Upper lobe of left lung (tissue), 6 donors: ENCODE data around the gene TNNT3. TPM values are rescaled to one million over a fixed set of nuclear protein-coding genes. Genes with fewer than 3 reads are reported as not detected.
A peak's percentile ranks its signal among the peaks of the same experiment; 100 is the strongest.

Experiments
- ATAC-seq, 2 donors: fragments of 200-7000 bp; cut with Tn5 transposase; one replicate each; pipeline ENCODE4 v1.9.1; 2022; ENCODE audit warnings: mild to moderate bottlenecking in 2 of 2, moderate library complexity in 2 of 2; ENCODE audit not compliant: low FRiP score in 2 of 2
- DNase-seq, 2 donors: peaks; one replicate each; pipeline ENCODE4 v3.0.0-alpha.2; 2019 to 2020
- H3K27ac ChIP-seq, 4 donors: fragments of 200-600 bp; sonication (generic); one replicate each; pipeline ENCODE4 v1.5.1; 2016 to 2019
- H3K27me3 ChIP-seq, 4 donors: fragments of 200-600 bp; sonication (generic); one replicate each; pipeline ENCODE4 v1.5.1; 2017 to 2019
- H3K36me3 ChIP-seq, 4 donors: fragments of 200-600 bp; sonication (generic); one replicate each; pipeline ENCODE4 v1.5.1; 2016 to 2019
- H3K4me1 ChIP-seq, 4 donors: fragments of 200-600 bp; sonication (generic); one replicate each; pipeline ENCODE4 v1.5.1; 2018 to 2019
- H3K4me3 ChIP-seq, 4 donors: fragments of 200-600 bp; sonication (generic); one replicate each; pipeline ENCODE4 v1.5.1; 2017 to 2019; ENCODE audit warnings: mild to moderate bottlenecking in 2 of 4, moderate library complexity in 1 of 4
- H3K9me3 ChIP-seq, 4 donors: fragments of 200-600 bp; sonication (generic); one replicate each; pipeline ENCODE4 v1.5.1; 2018 to 2019
- CTCF ChIP-seq, 6 experiments: fragments of 450-650 bp in 4 of 6; fragments of 200-600 bp in 2 of 6; sonication (generic) in 2 of 6; IDR thresholded peaks; one replicate each; pipeline ENCODE4 v1.5.1; 2016 to 2019; ENCODE audit warnings: antibody characterized with exemption in 6 of 6
- EP300 ChIP-seq, 4 donors: sonication (generic); formaldehyde crosslinking; IDR thresholded peaks; one replicate each; pipeline ENCODE4 v1.5.1; 2017; ENCODE audit warnings: antibody characterized with exemption in 4 of 4, control low read depth in 2 of 4
- POLR2A ChIP-seq, 4 donors: fragments of 450-650 bp; IDR thresholded peaks; one replicate each; pipeline ENCODE4 v1.5.1; 2016 to 2017; ENCODE audit warnings: antibody characterized with exemption in 4 of 4, mild to moderate bottlenecking in 2 of 4
- POLR2AphosphoS5 ChIP-seq, 2 donors: sonication (generic); formaldehyde crosslinking; IDR thresholded peaks; one replicate each; pipeline ENCODE4 v1.5.1; 2017; ENCODE audit warnings: antibody characterized with exemption in 2 of 2
- WGBS, 2 donors: methylation state at CpG; one replicate each; pipeline ENCODE4 v1.1.5; 2017 to 2018; 5-methylcytosine and 5-hydroxymethylcytosine counted together
- total RNA-seq, 6 donors: library from RNA; depleted of rRNA in 4 of 6; stranded (reverse); fragments of >200 nt in 4 of 6; gene quantifications; one replicate each; pipeline versions ENCODE4 v1.1.0 to v1.2.1, GENCODE V29; 2016 to 2021
- donor health status: DM: no; HTN: no; CAD: no; lungs with moderate emphysema.
- donor health status: DM: no; HTN: yes; CAD: no; lungs with severe emphysema.

The TNNT3 gene
- total RNA-seq, 6 donors from 2014 or later = 1.1 to 13.1 (median 2.4) TPM; not detected in 1

DNA sequence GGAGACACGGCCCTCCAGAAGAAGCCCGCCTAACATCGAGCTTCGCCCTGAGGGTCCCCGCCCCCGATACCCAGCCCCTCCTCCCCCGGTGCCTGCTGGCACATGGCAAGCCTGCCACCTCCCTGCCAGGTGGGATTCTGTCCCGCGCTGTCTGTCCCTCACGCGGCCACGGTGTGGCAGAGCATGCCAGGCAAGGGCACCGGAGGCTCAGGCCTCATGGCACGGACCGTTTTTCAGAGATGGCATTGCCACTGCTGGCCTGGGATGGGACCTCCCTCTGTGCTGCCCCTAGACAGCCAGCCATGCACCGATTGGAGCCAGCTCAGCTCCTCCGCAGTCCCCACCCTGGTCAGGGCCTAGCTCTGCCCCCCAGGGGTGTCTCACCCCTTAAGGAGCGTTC lies 47.0 kb downstream of the TNNT3 start:
- ATAC-seq = no peak

GRCh38 chr11:1967641-1968225 lies 48.2 kb downstream of the TNNT3 start:
- Histone ChIP-seq H3K4me3 (no peak overlapping the region), H3K36me3 (no peaks in the 10 kb centered on the region), H3K4me1 (no peaks in the 10 kb centered on the region), H3K27me3 (no peaks in the 10 kb centered on the region), H3K9me3 (no peaks in the 10 kb centered on the region), H3K27ac (no peak overlapping the region)
- no CpG with 5 or more reads among the region's 21 CpGs for WGBS, 2 donors
- ATAC-seq = no peak
- no peak for DNase-seq
- TF ChIP-seq POLR2AphosphoS5 (IDR thresholded peaks at IDR 0.05) (no peak), EP300 (IDR thresholded peaks at IDR 0.05) (no peak), CTCF (IDR thresholded peaks at IDR 0.05) (no peak), POLR2A (IDR thresholded peaks at IDR 0.05) (no peak)

More for the DNA sequence above, 47.0 kb downstream of the TNNT3 start:
- DNase-seq = peak in 1 of 2 donors; percentile 38
- H3K27me3 ChIP-seq = no peaks in the 10 kb centered on the region
- no peaks in the 10 kb centered on the region for H3K4me1 ChIP-seq
- TF ChIP-seq EP300 (IDR thresholded peaks at IDR 0.05) (no peak), CTCF (IDR thresholded peaks at IDR 0.05) (no peak), POLR2A (IDR thresholded peaks at IDR 0.05) (no peak)
- H3K4me3 ChIP-seq = no peak overlapping the region
- no peak overlapping the region for H3K27ac ChIP-seq
- H3K36me3 ChIP-seq = no peaks in the 10 kb centered on the region
- H3K9me3 ChIP-seq = no peaks in the 10 kb centered on the region
- WGBS, 2 donors = no CpG with 5 or more reads among the region's 18 CpGs

- no peaks in the 10 kb centered on the region for H3K9me3 ChIP-seq
- H3K27ac ChIP-seq = no peak overlapping the region
- no peak for TF ChIP-seq POLR2A (IDR thresholded peaks at IDR 0.05)
- no peak for TF ChIP-seq POLR2AphosphoS5 (IDR thresholded peaks at IDR 0.05)
- no peak for TF ChIP-seq EP300 (IDR thresholded peaks at IDR 0.05)
- TF ChIP-seq CTCF (IDR thresholded peaks at IDR 0.05) = no peak
- no peaks in the 10 kb centered on the region for H3K27me3 ChIP-seq
- peak; percentile 8 to 68 for DNase-seq
- ATAC-seq = peak; percentile 47 to 80
- H3K36me3 ChIP-seq = no peaks in the 10 kb centered on the region
- H3K4me3 ChIP-seq = no peak overlapping the region
- WGBS, 2 donors = no CpG with 5 or more reads among the region's 24 CpGs
- no peaks in the 10 kb centered on the region for H3K4me1 ChIP-seq
Measured at GRCh38 chr11:1968454-1969002, 49.0 kb downstream of the TNNT3 start.

DNA sequence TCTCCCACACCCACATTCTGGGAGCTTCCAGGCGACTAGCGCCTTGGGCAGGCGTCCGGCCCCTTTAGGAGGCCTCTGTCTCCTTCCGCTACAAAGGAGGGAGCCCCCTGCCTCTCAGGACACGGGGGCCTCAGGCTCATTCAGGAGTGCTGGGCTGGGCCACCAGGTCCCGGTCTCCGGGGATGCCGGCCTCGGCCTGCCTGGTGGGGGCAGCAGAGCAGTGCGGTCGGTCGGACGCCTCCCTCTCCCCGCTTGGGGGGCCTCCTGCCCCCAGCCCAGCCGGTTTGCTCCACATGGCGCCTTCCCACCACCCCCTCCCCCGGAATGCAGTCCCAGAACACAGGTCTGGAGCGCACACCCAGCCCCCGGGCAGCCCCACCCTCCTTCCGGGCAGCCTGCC lies 49.5 kb downstream of the TNNT3 start:
- no peak overlapping the region for H3K27ac ChIP-seq
- WGBS, 2 donors = no CpG with 5 or more reads among the region's 21 CpGs
- H3K4me1 ChIP-seq = no peaks in the 10 kb centered on the region
- H3K9me3 ChIP-seq = no peaks in the 10 kb centered on the region
- no peaks in the 10 kb centered on the region for H3K27me3 ChIP-seq
- DNase-seq (no peak), ATAC-seq (peak in 1 of 2 donors; percentile 55)
- no peaks in the 10 kb centered on the region for H3K36me3 ChIP-seq
- no peak overlapping the region for H3K4me3 ChIP-seq
- no peak for TF ChIP-seq POLR2A (IDR thresholded peaks at IDR 0.05)
- no peak for TF ChIP-seq CTCF (IDR thresholded peaks at IDR 0.05)
- TF ChIP-seq POLR2AphosphoS5 (IDR thresholded peaks at IDR 0.05) = no peak
- no peak for TF ChIP-seq EP300 (IDR thresholded peaks at IDR 0.05)

DNA sequence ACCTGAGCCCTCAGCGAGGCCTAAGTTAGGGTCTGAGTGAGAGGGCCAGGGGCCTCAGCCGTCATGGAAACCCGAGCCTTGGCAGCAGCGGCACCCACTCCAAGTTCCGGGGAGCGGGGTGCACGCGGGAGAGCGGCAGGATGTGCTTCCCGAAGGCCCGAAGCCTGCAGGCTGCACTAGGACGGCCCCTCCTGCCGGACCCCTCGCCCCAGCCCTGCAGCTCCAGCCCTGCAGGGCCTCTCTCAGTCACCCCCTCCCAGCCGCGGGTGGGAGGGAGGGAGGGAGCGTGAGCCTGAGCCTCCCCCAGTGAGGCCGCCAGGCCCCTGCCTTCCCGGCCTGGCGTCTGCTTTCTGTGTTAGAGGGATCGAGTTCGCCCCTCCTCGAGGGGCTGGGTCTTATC lies 50.3 kb downstream of the TNNT3 start:
- no CpG with 5 or more reads among the region's 23 CpGs for WGBS, 2 donors

More for the DNA sequence above, 50.3 kb downstream of the TNNT3 start:
- no peaks in the 10 kb centered on the region for H3K4me1 ChIP-seq
- no peak overlapping the region for H3K27ac ChIP-seq
- no peaks in the 10 kb centered on the region for H3K36me3 ChIP-seq
- no peak for DNase-seq
- no peak for ATAC-seq
- H3K27me3 ChIP-seq = no peaks in the 10 kb centered on the region
- TF ChIP-seq POLR2AphosphoS5 (IDR thresholded peaks at IDR 0.05) = no peak
- no peak for TF ChIP-seq EP300 (IDR thresholded peaks at IDR 0.05)
- no peak overlapping the region for H3K4me3 ChIP-seq
- no peaks in the 10 kb centered on the region for H3K9me3 ChIP-seq
